Keratinocyte (primary cell): ENCODE measurements around the gene UNC13A. TPM values are rescaled to one million over a fixed set of nuclear protein-coding genes. Genes with fewer than 3 reads are reported as not detected.
A peak's percentile ranks its signal among the peaks of the same experiment; 100 is the strongest.

Source experiments
- DNase-seq: peaks from one replicate; pipeline ENCODE4 v3.0.0-alpha.2; 2011; ENCODE audit warnings: low read depth, missing footprints, low spot score
- FAIRE-seq: peaks from 2 replicates; lab custom pipeline; 2011; peaks lifted over from hg19 to GRCh38; lab: Jason Lieb, UNC
- H2AFZ ChIP-seq: 2 replicates; pipeline ENCODE4 v1.6.0; 2012; ENCODE audit warnings: low read length, control low read depth, inconsistent platforms; ENCODE audit not compliant: control insufficient read depth
- H3K27ac ChIP-seq: 2 replicates; pipeline ENCODE4 v1.5.1; 2011; ENCODE audit warnings: low read length; ENCODE audit not compliant: control insufficient read depth, insufficient read depth
- H3K27me3 ChIP-seq: 3 replicates; pipeline ENCODE4 v1.6.0; 2011; ENCODE audit warnings: low read length; ENCODE audit not compliant: control insufficient read depth, insufficient read depth; ENCODE audit errors: extremely low read depth
- H3K36me3 ChIP-seq, 2 experiments: 2 replicates in 1 of 2; 3 replicates in 1 of 2; pipeline ENCODE4 v1.5.1; 2011; ENCODE audit warnings: low read length in 2 of 2, mild to moderate bottlenecking in 1 of 2; ENCODE audit not compliant: control insufficient read depth in 2 of 2, insufficient read depth in 2 of 2; ENCODE audit errors: extremely low read depth in 1 of 2
- H3K4me1 ChIP-seq: 3 replicates; pipeline ENCODE4 v1.5.1; 2011; ENCODE audit warnings: low read length; ENCODE audit not compliant: control insufficient read depth, insufficient read depth; ENCODE audit errors: extremely low read depth
- H3K4me2 ChIP-seq: 3 replicates; pipeline ENCODE4 v1.6.0; 2011; ENCODE audit warnings: low read depth, low read length; ENCODE audit not compliant: control insufficient read depth, insufficient read depth; ENCODE audit errors: extremely low read depth
- H3K4me3 ChIP-seq, 3 experiments: fragments of 200-600 bp in 1 of 3; sonication (generic) in 1 of 3; 2 replicates in 2 of 3; 3 replicates in 1 of 3; pipeline ENCODE4 v1.5.1; 2011 to 2016; ENCODE audit warnings: low read length in 3 of 3, mild to moderate bottlenecking in 3 of 3, control low read depth in 2 of 3, inconsistent platforms in 1 of 3, low read depth in 1 of 3, mixed read lengths in 1 of 3, mixed run types in 1 of 3, moderate library complexity in 1 of 3; ENCODE audit not compliant: control insufficient read depth in 2 of 3, insufficient read depth in 2 of 3; ENCODE audit errors: extremely low read depth in 1 of 3
- H3K79me2 ChIP-seq: 2 replicates; pipeline ENCODE4 v1.6.0; 2012; ENCODE audit warnings: low read length; ENCODE audit not compliant: control insufficient read depth, insufficient read depth
- H3K9ac ChIP-seq: 3 replicates; pipeline ENCODE4 v1.6.0; 2011; ENCODE audit warnings: low read length; ENCODE audit not compliant: control insufficient read depth, insufficient read depth; ENCODE audit errors: extremely low read depth
- H3K9me1 ChIP-seq: 3 replicates; pipeline ENCODE4 v1.6.0; 2011; ENCODE audit warnings: low read length; ENCODE audit not compliant: control insufficient read depth, insufficient read depth; ENCODE audit errors: extremely low read depth
- H3K9me3 ChIP-seq: 2 replicates; pipeline ENCODE4 v1.5.1; 2012; ENCODE audit warnings: low read depth, low read length; ENCODE audit not compliant: control insufficient read depth
- H4K20me1 ChIP-seq: 3 replicates; pipeline ENCODE4 v1.6.0; 2011; ENCODE audit warnings: low read length; ENCODE audit not compliant: control insufficient read depth, insufficient read depth; ENCODE audit errors: extremely low read depth
- EZH2 ChIP-seq: IDR thresholded peaks from one replicate; pipeline ENCODE4 v1.6.1; 2012; ENCODE audit warnings: inconsistent platforms, mild to moderate bottlenecking, low read length, moderate library complexity
- dilution Hi-C: fragments of 300-500 bp; cut with MboI; formaldehyde crosslinking; loops from one replicate; pipeline ENCODE4 v1.7.0; 2020; ENCODE audit warnings: low sequenced_read_pairs; ENCODE audit not compliant: extremely low pct_ligation_motif_present
- polyA plus RNA-seq, 5 experiments: library from polyadenylated mRNA; depleted of rRNA in 3 of 5; stranded (reverse) in 3 of 5; stranded (forward) in 1 of 5; unstranded in 1 of 5; fragments of >200 nt; gene quantifications; 1 replicate in 1 of 5; 2 replicates in 3 of 5; 3 replicates in 1 of 5; pipeline versions ENCODE4 v1.2.1 to v1.2.3, GENCODE V29; 2011 to 2012; ENCODE audit warnings: missing spikeins in 2 of 5, low read depth in 1 of 5, low replicate concordance in 1 of 5
- TF ChIP-seq, protein P1 (sequence below), 3 experiments: IDR thresholded peaks in 1 of 3; conservative IDR thresholded peaks in 1 of 3; optimal IDR thresholded peaks in 1 of 3; 2 replicates in 2 of 3; 3 replicates in 1 of 3; pipeline versions ENCODE3 to v1.5.1; 2011; ENCODE audit warnings: low read length in 3 of 3, mild to moderate bottlenecking in 3 of 3, moderate library complexity in 2 of 3, control low read depth in 1 of 3, inconsistent platforms in 1 of 3; ENCODE audit not compliant: insufficient read depth in 2 of 3; ENCODE audit errors: extremely low read depth in 1 of 3

Gene UNC13A
- polyA plus RNA-seq, 1 donor (not counting 4 experiments of a cell fraction or from before 2014, with no cell fraction given): under 0.01 TPM

DNA sequence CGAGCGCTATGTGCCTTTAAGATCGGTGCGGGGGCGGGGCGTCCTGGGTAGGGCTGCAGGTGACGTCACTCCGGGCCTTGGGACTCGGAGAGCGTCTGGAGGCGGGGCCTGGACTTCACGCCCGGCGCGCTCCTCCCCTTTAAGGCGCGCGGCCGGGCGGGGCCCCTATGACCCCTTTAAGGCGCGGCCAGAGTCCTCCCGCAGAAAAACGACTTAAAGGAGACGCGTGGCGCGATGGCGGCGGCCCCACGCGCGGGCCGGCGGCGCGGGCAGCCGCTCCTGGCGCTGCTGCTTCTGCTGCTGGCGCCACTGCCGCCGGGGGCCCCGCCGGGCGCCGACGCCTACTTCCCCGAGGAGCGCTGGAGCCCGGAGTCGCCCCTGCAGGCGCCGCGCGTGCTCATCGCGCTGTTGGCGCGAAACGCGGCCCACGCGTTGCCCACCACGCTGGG lies 132.7 kb downstream of the UNC13A start, which contains the start of gene COLGALT1:
Gene COLGALT1 (plus strand): TSS at position 170 of the 449 bp plus-strand sequence. CDS start 65 bp downstream, at position 235.
- FAIRE-seq (no peak), DNase-seq (peak; percentile 73)
- Histone ChIP-seq H3K9me3 (no peaks in the 10 kb centered on the region), H3K9me1 (no peaks in the 10 kb centered on the region), H3K27ac (peak within 1 kb of the TSS; percentile 56), H3K4me3 (peak within 1 kb of the TSS; percentile 88 to 99 (median 96)), H3K36me3 (peaks cover 14 to 16% of the 10 kb centered on the region in 2 experiments), H3K9ac (peak within 1 kb of the TSS; percentile 85), H3K79me2 (peaks cover 25% of the 10 kb centered on the region), H3K4me2 (peak within 1 kb of the TSS; percentile 77), H3K4me1 (peaks cover 13% of the 10 kb centered on the region), H2AFZ (peak within 1 kb of the TSS; percentile 92), H4K20me1 (no peaks in the 10 kb centered on the region), H3K27me3 (no peaks in the 10 kb centered on the region)
- dilution Hi-C loops: no loop called here
- TF ChIP-seq EZH2: no peak
- TF ChIP-seq, protein P1, sequence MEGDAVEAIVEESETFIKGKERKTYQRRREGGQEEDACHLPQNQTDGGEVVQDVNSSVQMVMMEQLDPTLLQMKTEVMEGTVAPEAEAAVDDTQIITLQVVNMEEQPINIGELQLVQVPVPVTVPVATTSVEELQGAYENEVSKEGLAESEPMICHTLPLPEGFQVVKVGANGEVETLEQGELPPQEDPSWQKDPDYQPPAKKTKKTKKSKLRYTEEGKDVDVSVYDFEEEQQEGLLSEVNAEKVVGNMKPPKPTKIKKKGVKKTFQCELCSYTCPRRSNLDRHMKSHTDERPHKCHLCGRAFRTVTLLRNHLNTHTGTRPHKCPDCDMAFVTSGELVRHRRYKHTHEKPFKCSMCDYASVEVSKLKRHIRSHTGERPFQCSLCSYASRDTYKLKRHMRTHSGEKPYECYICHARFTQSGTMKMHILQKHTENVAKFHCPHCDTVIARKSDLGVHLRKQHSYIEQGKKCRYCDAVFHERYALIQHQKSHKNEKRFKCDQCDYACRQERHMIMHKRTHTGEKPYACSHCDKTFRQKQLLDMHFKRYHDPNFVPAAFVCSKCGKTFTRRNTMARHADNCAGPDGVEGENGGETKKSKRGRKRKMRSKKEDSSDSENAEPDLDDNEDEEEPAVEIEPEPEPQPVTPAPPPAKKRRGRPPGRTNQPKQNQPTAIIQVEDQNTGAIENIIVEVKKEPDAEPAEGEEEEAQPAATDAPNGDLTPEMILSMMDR (optimal IDR thresholded peaks at IDR 0.05 in 1 of 3, IDR thresholded peaks at IDR 0.05 in 1 of 3, conservative IDR thresholded peaks at IDR 0.05 in 1 of 3; ENCODE audit: extremely low read depth in 1 of 3, insufficient read depth in 2 of 3, low read length in 3 of 3): no peak

DNA sequence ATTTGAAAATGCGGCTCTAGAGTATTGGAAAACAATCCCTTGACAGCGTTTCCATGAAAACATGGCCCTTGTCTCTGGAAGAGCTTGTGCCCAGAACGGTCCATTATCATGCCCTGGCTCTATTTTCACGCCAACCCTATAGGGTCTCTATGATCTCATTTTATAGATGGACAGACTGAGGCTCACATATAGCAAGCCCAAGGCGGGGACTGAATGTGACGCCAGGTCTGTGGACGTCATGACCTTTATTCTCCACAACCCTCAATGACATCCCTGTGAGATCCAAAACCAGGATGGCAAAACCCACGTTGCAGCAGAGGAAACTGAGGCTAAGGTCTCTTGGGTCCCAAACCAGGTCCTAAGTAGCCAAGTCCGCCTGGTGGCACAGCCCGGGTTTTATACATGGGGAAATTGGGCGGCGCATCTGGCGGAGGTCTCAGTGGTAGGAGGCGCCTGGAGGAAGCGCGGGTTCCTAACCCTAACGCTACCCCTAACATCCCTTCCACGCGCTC lies 133.1 kb downstream of the UNC13A start:
- Histone ChIP-seq H3K4me1 (peaks cover 13% of the 10 kb centered on the region), H3K9ac (peak overlapping the region; percentile 85), H3K9me3 (no peaks in the 10 kb centered on the region), H3K27ac (peak overlapping the region; percentile 56), H3K4me2 (peak overlapping the region; percentile 77), H3K9me1 (no peaks in the 10 kb centered on the region), H3K27me3 (no peaks in the 10 kb centered on the region), H3K4me3 (peak overlapping the region; percentile 88 to 99 (median 96)), H4K20me1 (no peaks in the 10 kb centered on the region), H3K79me2 (peaks cover 25% of the 10 kb centered on the region), H3K36me3 (peaks cover 9 to 11% of the 10 kb centered on the region in 2 experiments), H2AFZ (peak overlapping the region; percentile 92)
- DNase-seq: no peak
- TF ChIP-seq, protein P1 (optimal IDR thresholded peaks at IDR 0.05 in 1 of 3, IDR thresholded peaks at IDR 0.05 in 1 of 3, conservative IDR thresholded peaks at IDR 0.05 in 1 of 3; ENCODE audit: extremely low read depth in 1 of 3, insufficient read depth in 2 of 3, low read length in 3 of 3): no peak
- no peak for TF ChIP-seq EZH2
- peak; percentile 5 for FAIRE-seq
- dilution Hi-C loops: no loop called here
